ENCODE results near the gene LGR4. TPM values are rescaled to one million over a fixed set of nuclear protein-coding genes. Genes with fewer than 3 reads are reported as not detected.

The LGR4 gene
- total RNA-seq, 1 experiment from 2014 or later, result 37.1 TPM

- ChIA-PET CTCF (no interaction called here), POLR2A (no interaction called here)
- H3K27me3 Mint-ChIP-seq (ENCODE audit: insufficient read depth, unreplicated experiment), result no peaks in the 10 kb centered on the region
- no peak overlapping the region for H3K27ac Mint-ChIP-seq (ENCODE audit: unreplicated experiment)
- no peak for DNase-seq
- no peaks in the 10 kb centered on the region for H3K27me3 ChIP-seq (replicated peaks; ENCODE audit: control insufficient read depth, insufficient read depth, low read length)
- H3K4me3 Mint-ChIP-seq (ENCODE audit: unreplicated experiment), result no peak overlapping the region
- H3K4me3 ChIP-seq (ENCODE audit: low read depth, low read length), result no peak overlapping the region
- no peaks in the 10 kb centered on the region for H3K9me3 Mint-ChIP-seq (ENCODE audit: unreplicated experiment)
- H3K4me1 Mint-ChIP-seq (ENCODE audit: low read depth, unreplicated experiment), result peaks cover 15% of the 10 kb centered on the region
- no peaks in the 10 kb centered on the region for H3K36me3 Mint-ChIP-seq (ENCODE audit: insufficient read depth, unreplicated experiment)
- TF ChIP-seq, protein P1, sequence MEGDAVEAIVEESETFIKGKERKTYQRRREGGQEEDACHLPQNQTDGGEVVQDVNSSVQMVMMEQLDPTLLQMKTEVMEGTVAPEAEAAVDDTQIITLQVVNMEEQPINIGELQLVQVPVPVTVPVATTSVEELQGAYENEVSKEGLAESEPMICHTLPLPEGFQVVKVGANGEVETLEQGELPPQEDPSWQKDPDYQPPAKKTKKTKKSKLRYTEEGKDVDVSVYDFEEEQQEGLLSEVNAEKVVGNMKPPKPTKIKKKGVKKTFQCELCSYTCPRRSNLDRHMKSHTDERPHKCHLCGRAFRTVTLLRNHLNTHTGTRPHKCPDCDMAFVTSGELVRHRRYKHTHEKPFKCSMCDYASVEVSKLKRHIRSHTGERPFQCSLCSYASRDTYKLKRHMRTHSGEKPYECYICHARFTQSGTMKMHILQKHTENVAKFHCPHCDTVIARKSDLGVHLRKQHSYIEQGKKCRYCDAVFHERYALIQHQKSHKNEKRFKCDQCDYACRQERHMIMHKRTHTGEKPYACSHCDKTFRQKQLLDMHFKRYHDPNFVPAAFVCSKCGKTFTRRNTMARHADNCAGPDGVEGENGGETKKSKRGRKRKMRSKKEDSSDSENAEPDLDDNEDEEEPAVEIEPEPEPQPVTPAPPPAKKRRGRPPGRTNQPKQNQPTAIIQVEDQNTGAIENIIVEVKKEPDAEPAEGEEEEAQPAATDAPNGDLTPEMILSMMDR (IDR thresholded peaks at IDR 0.05; ENCODE audit: insufficient read depth in 1 of 2, low read depth in 1 of 2, low read length in 1 of 2, severe bottlenecking in 1 of 2, unreplicated experiment in 1 of 2), result no peak
- intact Hi-C loops (cut with micrococcal nuclease; ENCODE audit: unreplicated experiment), result no loop called here
- no peaks in the 10 kb centered on the region; the same call in 1 of the 2 replicates for H3K36me3 ChIP-seq (ENCODE audit: control insufficient read depth, insufficient read depth, low read length)
- peaks cover 17% of the 10 kb centered on the region for H3K4me1 ChIP-seq
- no peaks in the 10 kb centered on the region for H3K9me3 ChIP-seq
- BruUV-seq (replicated peaks), result no TSS peak
Measured at GRCh38 chr11:27413218-27413617, 59.4 kb downstream of the LGR4 start.

- H3K36me3 ChIP-seq (ENCODE audit: control insufficient read depth, insufficient read depth, low read length), result no peaks in the 10 kb centered on the region; the same call in 1 of the 2 replicates
- no peaks in the 10 kb centered on the region for H3K27me3 ChIP-seq (replicated peaks; ENCODE audit: control insufficient read depth, insufficient read depth, low read length)
- Mint-ChIP-seq H3K4me3 (ENCODE audit: unreplicated experiment) (no peak overlapping the region), H3K36me3 (ENCODE audit: insufficient read depth, unreplicated experiment) (no peaks in the 10 kb centered on the region), H3K27ac (ENCODE audit: unreplicated experiment) (no peak overlapping the region), H3K4me1 (ENCODE audit: low read depth, unreplicated experiment) (peaks cover 15% of the 10 kb centered on the region), H3K9me3 (ENCODE audit: unreplicated experiment) (no peaks in the 10 kb centered on the region), H3K27me3 (ENCODE audit: insufficient read depth, unreplicated experiment) (no peaks in the 10 kb centered on the region)
- POLR2A ChIA-PET, result no interaction called here
- no peak overlapping the region for H3K4me3 ChIP-seq (ENCODE audit: low read depth, low read length)
- DNase-seq, result no peak
- H3K9me3 ChIP-seq, result no peaks in the 10 kb centered on the region
- H3K4me1 ChIP-seq, result peaks cover 11% of the 10 kb centered on the region
- intact Hi-C loops (cut with micrococcal nuclease; ENCODE audit: unreplicated experiment), result no loop called here
- BruUV-seq (replicated peaks), result no TSS peak
- CTCF ChIA-PET, result no interaction called here
- TF ChIP-seq, protein P1 (IDR thresholded peaks at IDR 0.05; ENCODE audit: insufficient read depth in 1 of 2, low read depth in 1 of 2, low read length in 1 of 2, severe bottlenecking in 1 of 2, unreplicated experiment in 1 of 2), result no peak
Measured at GRCh38 chr11:27412192-27412691, 60.3 kb downstream of the LGR4 start.

- H3K9me3 Mint-ChIP-seq (ENCODE audit: unreplicated experiment), result no peaks in the 10 kb centered on the region
- DNase-seq, result no peak
- intact Hi-C loops (cut with micrococcal nuclease; ENCODE audit: unreplicated experiment), result no loop called here
- TF ChIP-seq, protein P1 (IDR thresholded peaks at IDR 0.05; ENCODE audit: insufficient read depth in 1 of 2, low read depth in 1 of 2, low read length in 1 of 2, severe bottlenecking in 1 of 2, unreplicated experiment in 1 of 2), result no peak
- H3K36me3 Mint-ChIP-seq (ENCODE audit: insufficient read depth, unreplicated experiment), result no peaks in the 10 kb centered on the region
- no peak overlapping the region for H3K4me3 Mint-ChIP-seq (ENCODE audit: unreplicated experiment)
- no peaks in the 10 kb centered on the region; the same call in none of the 2 replicates for H3K36me3 ChIP-seq (ENCODE audit: control insufficient read depth, insufficient read depth, low read length)
- H3K27me3 ChIP-seq (replicated peaks; ENCODE audit: control insufficient read depth, insufficient read depth, low read length), result no peaks in the 10 kb centered on the region
- no peaks in the 10 kb centered on the region for H3K27me3 Mint-ChIP-seq (ENCODE audit: insufficient read depth, unreplicated experiment)
- ChIA-PET POLR2A (no interaction called here), CTCF (no interaction called here)
- no TSS peak for BruUV-seq (replicated peaks)
- no peaks in the 10 kb centered on the region for H3K9me3 ChIP-seq
- H3K27ac Mint-ChIP-seq (ENCODE audit: unreplicated experiment), result no peak overlapping the region
- H3K4me3 ChIP-seq (ENCODE audit: low read depth, low read length), result no peak overlapping the region
- peaks cover 2% of the 10 kb centered on the region for H3K4me1 ChIP-seq
- peaks cover 10% of the 10 kb centered on the region for H3K4me1 Mint-ChIP-seq (ENCODE audit: low read depth, unreplicated experiment)
Measured at GRCh38 chr11:27411328-27411727, 61.3 kb downstream of the LGR4 start.
